Measurements from ENCODE around the gene KCNJ18.
"Not testable (repeated sequence)": the region's sequence is repeated elsewhere in the genome, so short reads cannot be mapped to it uniquely, and the experiment has no call there.

- TF ChIP-seq, protein P1, sequence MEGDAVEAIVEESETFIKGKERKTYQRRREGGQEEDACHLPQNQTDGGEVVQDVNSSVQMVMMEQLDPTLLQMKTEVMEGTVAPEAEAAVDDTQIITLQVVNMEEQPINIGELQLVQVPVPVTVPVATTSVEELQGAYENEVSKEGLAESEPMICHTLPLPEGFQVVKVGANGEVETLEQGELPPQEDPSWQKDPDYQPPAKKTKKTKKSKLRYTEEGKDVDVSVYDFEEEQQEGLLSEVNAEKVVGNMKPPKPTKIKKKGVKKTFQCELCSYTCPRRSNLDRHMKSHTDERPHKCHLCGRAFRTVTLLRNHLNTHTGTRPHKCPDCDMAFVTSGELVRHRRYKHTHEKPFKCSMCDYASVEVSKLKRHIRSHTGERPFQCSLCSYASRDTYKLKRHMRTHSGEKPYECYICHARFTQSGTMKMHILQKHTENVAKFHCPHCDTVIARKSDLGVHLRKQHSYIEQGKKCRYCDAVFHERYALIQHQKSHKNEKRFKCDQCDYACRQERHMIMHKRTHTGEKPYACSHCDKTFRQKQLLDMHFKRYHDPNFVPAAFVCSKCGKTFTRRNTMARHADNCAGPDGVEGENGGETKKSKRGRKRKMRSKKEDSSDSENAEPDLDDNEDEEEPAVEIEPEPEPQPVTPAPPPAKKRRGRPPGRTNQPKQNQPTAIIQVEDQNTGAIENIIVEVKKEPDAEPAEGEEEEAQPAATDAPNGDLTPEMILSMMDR (IDR thresholded peaks at IDR 0.05), result not testable (repeated sequence)
- not testable (repeated sequence) for TF ChIP-seq POLR2A (IDR thresholded peaks at IDR 0.05)
These were observed at the start of gene KCNJ18 for GRCh38 chr17:21691883-21692703.

All from right lobe of liver (tissue), 4 donors.